ENCODE results near the gene LAMP1.
"Not testable (repeated sequence)": the region's sequence is repeated elsewhere in the genome, so short reads cannot be mapped to it uniquely, and the experiment has no call there.

LAMP1 gene

GRCh38 chr13:113365971-113366588 is 69.0 kb downstream of the LAMP1 start:
- H3K27ac ChIP-seq = no peak overlapping the region
- no peak for TF ChIP-seq CTCF (conservative IDR thresholded peaks at IDR 0.05)
- TF ChIP-seq ZFX (IDR thresholded peaks at IDR 0.05) = no peak

- TF ChIP-seq CTCF (conservative IDR thresholded peaks at IDR 0.05) (no peak), ZFX (IDR thresholded peaks at IDR 0.05) (no peak)
- H3K27ac ChIP-seq = no peak overlapping the region
Measured at GRCh38 chr13:113367020-113367560, 70.1 kb downstream of the LAMP1 start.

GRCh38 chr13:113367771-113368170 is 70.7 kb downstream of the LAMP1 start:
- no peak for TF ChIP-seq ZFX (IDR thresholded peaks at IDR 0.05)
- TF ChIP-seq CTCF (conservative IDR thresholded peaks at IDR 0.05) = no peak
- no peak overlapping the region for H3K27ac ChIP-seq

GRCh38 chr13:113368353-113368752 is 71.3 kb downstream of the LAMP1 start:
- H3K27ac ChIP-seq = not testable (repeated sequence)

- TF ChIP-seq ZFX (IDR thresholded peaks at IDR 0.05) (no peak), CTCF (conservative IDR thresholded peaks at IDR 0.05) (no peak)
- no peak overlapping the region for H3K27ac ChIP-seq
Measured at GRCh38 chr13:113369189-113369588, 72.2 kb downstream of the LAMP1 start.

GRCh38 chr13:113369881-113370280 is 72.8 kb downstream of the LAMP1 start:
- H3K27ac ChIP-seq = no peak overlapping the region
- TF ChIP-seq ZFX (IDR thresholded peaks at IDR 0.05) (no peak), CTCF (conservative IDR thresholded peaks at IDR 0.05) (no peak)

GRCh38 chr13:113371061-113371460 is 74.0 kb downstream of the LAMP1 start:
- TF ChIP-seq ZFX (IDR thresholded peaks at IDR 0.05) (no peak), CTCF (conservative IDR thresholded peaks at IDR 0.05) (no peak)
- no peak overlapping the region for H3K27ac ChIP-seq

- H3K27ac ChIP-seq = not testable (repeated sequence)
Measured at GRCh38 chr13:113371701-113372100, 74.7 kb downstream of the LAMP1 start.

Measured in C4-2B (cell line).